Measurements from ENCODE around the gene IL17REL. TPM values are rescaled to one million over a fixed set of nuclear protein-coding genes. Genes with fewer than 3 reads are reported as not detected.
"Not testable (repeated sequence)": the region's sequence is repeated elsewhere in the genome, so short reads cannot be mapped to it uniquely, and the experiment has no call there.

IL17REL gene
- total RNA-seq, 1 experiment from 2014 or later = not detected

DNA sequence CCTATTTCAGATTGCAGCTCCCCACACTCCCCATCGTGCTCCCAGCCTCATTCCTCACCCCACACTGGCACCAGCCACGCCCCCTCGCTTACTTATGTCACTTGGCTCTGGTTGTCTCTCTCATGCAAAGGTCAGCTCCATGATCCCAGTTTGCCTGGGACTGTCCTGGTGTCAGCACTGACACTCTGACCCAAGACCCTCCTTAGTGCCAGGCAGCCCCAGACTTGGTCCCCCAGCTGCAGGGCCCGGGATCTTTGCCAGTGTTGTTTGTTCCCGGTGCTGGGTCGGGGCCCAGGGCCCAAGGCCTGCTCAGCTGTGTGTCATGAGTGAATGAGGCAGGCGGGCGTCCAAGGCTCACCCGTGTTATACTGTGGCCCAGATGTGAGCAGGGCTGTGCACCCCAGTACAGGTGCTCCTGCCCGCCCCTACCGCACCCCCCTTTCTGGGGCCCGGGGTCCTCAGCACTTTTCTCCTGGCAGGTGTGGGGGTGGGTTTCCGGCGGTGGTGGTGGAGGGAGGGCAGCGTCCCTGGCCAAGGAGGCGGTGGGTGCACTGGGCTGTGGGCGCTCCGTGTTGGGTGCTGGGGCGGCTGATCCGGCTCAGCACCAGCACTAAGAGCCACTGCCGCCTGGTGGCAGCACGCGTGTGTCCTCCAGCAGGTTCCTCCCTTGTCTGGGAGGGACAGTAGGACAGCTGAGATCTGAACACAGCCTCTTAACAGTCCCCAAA lies 19.5 kb downstream of the IL17REL start:
- peak; percentile 14 for DNase-seq (ENCODE audit: low read depth)

- DNase-seq (ENCODE audit: low read depth) = no peak
Measured at GRCh38 chr22:49991907-49992533, 20.5 kb downstream of the IL17REL start.

DNA sequence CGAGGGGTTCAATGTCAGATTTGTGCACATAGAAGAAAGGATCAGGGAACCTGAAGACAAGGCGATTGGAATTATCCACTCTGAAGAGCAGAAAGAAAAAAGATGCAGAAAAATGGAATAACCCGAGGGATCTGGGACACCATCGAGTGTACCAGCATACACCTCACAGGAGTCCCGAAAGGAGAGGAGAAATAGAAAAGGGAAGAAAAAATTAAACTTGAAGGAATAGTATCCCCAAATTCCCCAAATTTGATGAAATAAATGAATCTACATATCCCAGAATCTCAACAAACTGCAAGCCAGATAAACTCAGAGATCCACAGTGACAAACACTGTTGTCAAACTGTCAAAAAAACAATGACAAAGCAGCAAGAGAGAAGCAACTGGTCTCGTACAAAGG lies 21.4 kb downstream of the IL17REL start:
- DNase-seq (ENCODE audit: low read depth) = no peak

GRCh38 chr22:49989826-49990225 lies 22.7 kb downstream of the IL17REL start:
- DNase-seq (ENCODE audit: low read depth) = not testable (repeated sequence)

DNA sequence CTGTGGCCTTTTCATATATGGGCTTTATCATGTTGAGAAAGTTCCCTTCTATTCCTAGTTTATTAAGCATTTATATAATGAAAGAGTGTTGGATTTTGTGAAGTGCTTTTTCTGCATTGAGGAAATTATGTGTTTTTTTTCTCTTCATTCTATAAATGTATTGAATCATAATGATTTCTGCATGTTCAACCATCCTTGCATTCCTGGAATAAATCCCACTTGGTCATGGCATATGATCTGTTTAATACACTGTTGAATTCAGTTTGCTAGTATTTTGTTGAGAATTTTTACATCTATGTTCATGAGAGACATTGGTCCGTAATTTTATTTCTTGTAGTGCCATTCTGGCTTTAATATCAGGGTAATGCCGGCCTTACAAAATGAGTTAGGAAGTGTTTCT lies 26.2 kb downstream of the IL17REL start:
- no peak for DNase-seq (ENCODE audit: low read depth)

GRCh38 chr22:49983148-49984042 lies 29.2 kb downstream of the IL17REL start:
- no peak for DNase-seq (ENCODE audit: low read depth)

DNA sequence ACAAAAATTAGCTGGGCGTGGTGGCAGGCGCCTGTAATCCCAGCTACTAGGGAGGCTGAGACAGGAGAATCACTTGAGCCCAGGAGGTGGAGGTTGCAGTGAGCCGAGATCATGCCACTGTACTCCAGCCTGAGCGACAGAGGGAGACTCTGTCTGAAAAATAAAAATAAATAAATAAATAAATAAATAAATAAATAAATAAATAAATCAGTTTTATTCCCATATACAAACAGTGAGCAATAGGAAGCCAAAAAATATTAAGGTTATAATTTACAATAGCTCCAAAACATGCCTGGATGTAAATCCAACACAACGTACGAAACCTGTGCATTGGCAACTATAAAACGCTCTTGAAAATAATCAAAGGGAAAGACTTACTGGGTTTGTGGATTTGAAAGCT lies 30.8 kb downstream of the IL17REL start:
- DNase-seq (ENCODE audit: low read depth) = not testable (repeated sequence)

GRCh38 chr22:49979587-49980264 lies 32.8 kb downstream of the IL17REL start:
- DNase-seq (ENCODE audit: low read depth) = peak; percentile 33

DNA sequence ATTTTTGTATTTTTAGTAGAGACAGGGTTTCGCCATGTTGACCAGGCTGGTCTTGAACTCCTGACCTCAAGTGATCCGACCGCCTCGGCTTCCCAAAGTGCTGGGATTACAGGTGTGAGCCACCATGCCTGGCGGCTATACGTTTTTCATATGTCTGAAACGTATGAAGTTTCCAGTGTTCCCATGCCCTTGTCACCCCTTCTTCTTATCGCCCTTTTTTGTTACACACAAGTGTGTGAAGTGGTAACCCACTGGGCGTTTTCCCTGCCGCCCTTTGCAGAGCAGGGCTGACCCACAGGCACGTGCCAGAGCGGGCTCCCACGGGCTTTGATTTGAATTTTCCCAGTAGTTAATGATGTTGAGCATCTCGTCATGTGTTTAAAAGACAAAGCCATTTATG lies 35.0 kb downstream of the IL17REL start:
- DNase-seq (ENCODE audit: low read depth) = no peak

DNA sequence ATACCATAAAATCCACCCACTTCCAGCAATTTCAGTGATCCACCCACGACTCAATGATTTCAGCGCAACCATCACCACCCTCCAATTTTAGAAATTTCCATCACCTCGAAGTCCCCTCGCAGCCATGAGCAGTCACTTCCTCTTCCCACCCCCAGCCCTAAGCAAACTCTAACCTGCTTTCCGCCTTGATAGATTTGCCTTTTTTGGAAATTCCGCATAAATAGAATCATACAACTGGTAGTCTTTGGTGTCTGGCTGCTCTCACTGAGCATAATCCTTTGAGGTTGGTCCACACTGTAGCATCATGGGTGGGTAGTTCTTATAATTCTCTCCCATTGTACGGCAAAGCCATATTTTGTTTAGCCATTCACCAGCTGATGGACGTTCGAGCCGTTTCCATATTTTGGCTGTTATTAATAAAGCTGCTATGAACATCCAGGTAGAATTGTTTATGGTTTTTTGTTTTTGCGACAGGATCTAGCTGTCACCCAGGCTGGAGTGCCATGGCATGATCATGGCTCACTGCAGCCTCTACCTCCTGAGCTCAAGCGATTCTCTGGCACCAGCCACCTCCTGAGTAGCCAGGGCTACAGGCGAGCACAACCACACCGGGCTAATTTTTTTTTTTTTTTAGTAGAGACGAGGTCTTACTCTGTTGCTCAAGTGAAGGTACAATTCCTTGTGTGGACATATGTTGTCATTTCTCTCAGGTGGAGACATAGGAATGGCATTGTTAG lies 36.0 kb downstream of the IL17REL start:
- DNase-seq (ENCODE audit: low read depth) = no peak

DNA sequence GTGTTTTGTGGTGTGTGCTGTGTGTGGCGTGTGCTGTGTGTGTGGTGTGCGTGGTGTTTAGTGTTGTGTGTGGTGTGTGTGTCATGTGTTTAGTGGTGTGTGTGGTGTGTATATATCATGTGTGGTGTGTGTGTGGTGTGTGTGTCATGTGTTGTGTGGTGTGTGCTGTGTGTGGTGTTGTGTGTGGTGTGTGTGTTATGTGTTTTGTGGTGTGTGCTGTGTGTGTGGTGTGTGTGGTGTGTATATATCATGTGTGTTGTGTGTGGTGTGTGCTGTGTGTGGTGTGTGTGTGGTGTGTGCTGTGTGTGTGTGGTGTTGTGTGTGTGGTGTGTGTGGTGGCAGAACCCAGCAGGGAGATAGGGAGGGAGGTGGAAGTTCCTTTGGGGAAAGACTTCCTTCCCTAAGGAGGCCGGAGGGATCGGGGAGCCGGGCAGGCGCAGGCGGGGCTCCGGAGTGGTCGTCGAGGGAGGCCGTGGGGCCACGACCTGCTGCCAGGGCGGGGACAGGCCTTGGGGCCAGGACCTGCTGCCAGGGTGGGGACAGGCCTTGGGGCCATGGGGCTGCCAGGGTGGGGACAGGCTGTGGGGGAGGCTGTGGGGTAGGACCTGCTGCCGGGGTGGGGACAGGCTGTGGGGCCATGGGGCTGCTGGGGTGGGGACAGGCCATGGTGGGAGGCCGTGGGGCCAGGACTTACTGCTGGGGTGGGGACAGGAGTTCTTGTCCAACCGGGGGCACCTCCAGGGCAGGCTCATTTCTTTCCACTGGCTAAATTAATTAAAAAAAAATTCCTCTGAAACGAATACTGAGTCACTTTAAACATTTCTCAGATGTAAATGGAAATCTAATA lies 36.8 kb downstream of the IL17REL start:
- DNase-seq (ENCODE audit: low read depth) = no peak

- no peak for DNase-seq (ENCODE audit: low read depth)
Measured at GRCh38 chr22:49973018-49973961, 39.3 kb downstream of the IL17REL start.

- no peak for DNase-seq (ENCODE audit: low read depth)
Measured at GRCh38 chr22:49972163-49973017, 40.2 kb downstream of the IL17REL start.

DNA sequence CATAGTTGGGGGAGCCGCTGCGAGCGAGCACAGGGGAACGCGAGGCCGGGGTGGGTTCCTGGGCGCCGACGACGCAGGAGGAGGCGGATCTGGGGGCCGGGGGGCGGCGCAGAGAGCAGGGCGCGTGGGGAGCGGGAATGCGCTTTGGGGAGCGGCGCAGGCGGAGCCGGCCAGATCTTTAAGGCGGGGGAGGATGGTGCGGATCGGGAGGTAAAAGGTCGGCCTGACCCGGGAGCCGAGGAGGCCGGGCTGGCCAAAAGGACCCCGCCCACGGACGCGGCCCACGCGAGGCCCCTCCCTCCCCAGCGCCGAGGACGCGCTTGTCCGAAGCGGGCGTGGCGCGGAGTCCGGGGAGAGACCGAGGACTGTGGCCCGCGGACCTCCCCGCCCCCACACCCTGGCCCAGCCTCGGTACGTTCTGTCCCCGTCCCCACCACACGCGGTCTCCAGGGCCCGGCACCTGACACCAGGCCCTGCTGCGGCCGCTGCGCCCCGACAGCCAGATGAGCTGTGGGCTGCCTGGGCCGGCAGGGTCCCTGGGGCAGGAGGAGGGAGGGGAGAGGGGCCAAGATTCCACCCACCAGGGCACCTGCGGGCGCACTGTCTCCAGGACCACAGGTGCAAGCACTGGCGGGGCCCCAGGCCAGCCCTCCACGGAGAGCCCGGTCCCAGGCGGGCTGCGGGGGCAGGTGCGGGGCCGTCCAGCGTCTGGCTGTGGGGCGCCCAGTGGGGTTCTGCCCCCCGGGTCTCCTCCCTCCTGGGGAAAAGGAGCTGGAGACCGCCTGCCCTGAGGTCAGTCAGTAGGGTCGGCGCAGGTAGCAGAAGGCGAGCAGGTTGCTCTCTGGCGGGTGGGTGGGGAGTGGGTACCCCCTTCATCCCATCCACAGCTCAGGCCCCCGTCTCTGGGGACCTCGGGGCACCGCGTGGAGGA lies 41.1 kb downstream of the IL17REL start:
- DNase-seq (ENCODE audit: low read depth) = peak; percentile 63

DNA sequence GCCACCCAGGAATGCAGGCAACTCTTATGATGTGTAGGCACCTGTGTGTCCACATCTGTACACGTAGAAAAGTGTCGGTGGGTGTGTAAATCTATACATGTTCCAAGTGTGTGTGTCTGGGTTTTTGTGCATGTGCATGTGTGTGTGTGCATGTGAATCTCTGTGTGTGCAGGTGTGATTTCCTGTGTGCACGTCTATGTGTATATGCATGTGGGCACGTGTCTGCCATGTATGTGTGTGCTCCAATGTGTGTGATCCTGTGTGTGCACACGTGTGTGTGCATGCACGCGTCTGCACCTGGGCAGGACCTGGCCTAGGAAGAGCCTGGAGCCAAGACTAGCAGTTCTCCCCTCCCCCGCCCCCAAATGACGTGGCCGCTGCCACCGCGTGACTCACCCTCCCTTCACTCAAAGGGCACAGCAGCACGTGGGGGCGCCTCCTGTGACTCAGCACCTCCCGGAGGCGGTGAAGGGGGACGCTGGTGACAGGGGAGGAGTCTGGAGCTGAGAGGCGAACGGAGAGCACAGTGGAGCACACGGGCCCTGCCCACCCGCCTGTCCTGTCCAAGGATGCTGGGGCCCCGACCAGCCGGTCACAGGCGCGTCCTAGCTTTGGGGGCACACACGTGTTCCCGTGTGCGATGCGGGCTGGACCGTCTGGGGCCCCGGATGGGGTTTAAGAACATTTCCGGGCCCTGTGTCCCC lies 41.9 kb downstream of the IL17REL start:
- DNase-seq (ENCODE audit: low read depth) = peak; percentile 97
